HG03159 (cell line): Measurements from ENCODE around the gene RNGTT.

Source experiments
- ATAC-seq: cut with Tn5 transposase; IDR thresholded peaks from one replicate; pipeline ENCODE4 v1.9.1; 2021; ENCODE audit warnings: mild to moderate bottlenecking, moderate library complexity; ENCODE audit not compliant: unreplicated experiment

RNGTT gene

DNA sequence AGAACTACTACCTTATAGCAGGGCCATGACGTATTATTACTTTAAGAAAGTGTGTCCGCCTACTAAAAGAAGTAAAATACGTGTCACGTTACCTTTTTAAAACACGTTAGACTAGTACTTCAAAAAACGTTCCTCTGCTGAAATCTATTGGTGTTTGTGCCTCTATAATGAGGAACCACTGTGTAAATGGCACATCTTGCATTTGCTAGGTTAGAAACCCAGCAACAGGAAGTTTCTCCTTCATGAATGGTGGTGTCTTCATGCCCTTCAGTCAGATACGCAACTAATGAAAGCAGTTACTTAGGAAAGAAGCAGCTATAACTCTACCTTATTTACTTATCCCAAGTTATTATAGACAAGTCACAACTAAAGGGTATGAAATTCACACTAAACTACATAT, 343.5 kb downstream of the RNGTT start:
- no peak for ATAC-seq

DNA sequence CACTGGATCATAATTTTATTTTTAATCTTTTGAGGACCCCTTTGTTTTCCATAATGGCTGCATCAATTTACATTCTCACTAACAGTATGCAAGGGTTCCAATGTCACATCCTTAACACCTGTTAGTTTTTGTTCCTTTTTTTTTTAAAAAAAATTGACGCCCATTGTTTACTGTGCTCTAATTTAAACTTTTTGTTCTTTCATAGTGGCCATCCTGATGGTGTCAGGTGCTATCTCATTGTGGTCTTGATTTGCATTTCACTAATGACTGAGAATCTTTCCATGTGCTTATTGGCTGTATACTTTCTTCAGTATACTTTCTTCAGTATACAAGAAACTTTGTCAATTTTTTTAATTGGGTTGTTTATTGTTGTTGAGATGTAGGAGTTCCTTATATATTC, 347.0 kb downstream of the RNGTT start:
- no peak for ATAC-seq

DNA sequence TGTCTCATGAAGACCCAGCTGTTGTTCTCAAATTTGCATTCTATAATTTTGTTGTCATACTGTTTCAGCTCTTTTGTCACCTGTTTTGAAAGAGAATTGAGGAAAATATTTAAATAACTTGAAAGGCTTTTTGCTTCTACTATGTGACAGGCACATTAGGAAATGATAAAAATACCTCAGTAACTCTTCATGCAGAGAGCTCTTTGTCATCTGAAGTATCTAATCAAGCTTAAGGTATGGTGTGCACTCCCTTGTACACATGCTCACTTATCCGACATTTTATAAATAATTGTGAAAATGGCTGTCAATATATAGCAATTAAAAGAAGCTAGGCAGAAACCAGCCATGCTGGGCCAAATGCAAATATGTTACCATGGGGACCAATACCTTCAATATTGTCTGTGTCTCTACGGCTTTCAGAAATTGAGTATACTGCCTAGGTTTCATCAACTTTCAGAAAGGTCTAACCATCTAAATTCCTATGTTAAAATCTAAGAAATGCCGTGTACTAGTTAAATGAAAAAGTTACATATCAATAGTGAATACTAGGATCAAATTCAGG, 349.0 kb downstream of the RNGTT start:
- ATAC-seq: no peak

DNA sequence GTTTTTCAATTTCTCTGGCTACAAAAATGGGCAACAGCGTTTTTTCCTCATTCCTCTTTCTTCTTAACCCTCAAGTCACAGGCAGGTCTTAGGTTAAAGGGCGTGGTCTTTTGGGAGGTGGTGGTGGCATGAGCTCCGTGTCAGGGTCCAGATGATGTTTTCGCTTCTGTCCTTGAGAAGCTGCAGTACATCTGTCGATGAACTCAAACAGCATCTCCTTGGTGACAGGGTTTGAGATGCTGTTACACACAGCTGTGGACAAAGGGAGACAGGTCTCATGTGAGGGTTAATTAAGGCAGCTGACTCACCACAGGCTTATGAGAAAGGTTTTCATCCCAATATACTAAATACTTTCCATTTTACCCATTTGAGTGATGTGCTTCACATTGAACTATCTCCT, 350.8 kb downstream of the RNGTT start:
- ATAC-seq: no peak

- ATAC-seq: no peak
Observed at GRCh38 chr6:88611721-88612120, 351.7 kb downstream of the RNGTT start.

GRCh38 chr6:88609983-88610382, 353.4 kb downstream of the RNGTT start:
- no peak for ATAC-seq

DNA sequence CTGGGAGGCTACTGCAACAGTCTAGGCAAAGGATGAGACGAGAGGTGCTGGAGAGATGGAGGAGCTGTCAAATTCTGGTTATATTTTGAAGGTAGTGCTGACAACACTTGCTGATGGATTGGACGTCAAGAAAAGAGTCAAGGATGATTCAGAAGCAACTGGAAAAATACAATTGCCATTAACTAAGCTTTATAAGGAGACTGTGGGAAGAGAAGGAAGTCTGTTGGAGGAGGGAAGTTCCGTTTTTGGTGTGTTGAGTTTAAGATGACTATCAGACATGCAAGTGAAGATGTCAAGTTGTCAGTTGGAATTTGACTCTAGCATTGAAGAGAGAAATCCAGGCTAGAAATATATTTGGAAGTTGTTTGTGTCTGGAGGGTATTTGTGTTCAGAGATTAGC, 358.1 kb downstream of the RNGTT start:
- ATAC-seq: no peak

DNA sequence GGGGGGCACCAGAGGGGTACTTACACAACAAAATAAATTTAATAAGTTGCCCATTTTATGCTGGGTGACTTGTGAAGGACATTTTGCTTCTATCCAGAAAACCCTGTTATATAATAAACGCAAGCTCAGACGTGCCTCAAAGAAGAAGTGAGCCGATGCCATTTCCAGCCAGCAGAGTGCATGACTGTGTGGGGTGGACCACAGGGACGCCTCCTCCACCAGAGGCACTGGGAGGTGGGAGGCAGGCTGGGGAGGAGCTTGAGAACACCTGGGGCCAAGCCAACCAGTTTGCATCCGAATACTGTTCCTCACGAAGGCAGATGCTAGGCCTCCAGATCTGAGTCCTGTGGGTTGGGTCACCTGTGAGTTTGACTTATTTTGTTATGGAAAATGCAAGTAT, 363.8 kb downstream of the RNGTT start:
- no peak for ATAC-seq

- ATAC-seq: no peak
Observed at GRCh38 chr6:88596801-88597200, 366.6 kb downstream of the RNGTT start.

DNA sequence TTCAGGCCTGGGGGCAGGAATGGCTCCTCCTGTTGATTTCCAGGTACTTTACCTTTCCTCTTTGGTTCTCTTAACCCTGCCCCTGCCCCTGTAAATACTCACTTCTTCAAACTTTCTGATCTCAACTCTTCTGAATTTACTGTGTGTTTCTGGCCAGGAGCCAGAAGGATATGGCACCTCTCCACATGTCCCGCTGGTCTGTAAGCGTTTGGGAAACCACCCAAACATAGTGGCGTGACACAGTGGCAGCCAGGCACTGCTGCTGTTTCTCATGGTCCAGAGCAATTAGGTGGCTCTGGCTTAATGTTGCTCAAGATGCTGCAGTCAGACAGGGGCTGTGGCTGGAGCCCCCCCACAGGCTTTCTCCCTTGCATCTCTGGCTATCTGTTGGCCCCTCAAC, 374.5 kb downstream of the RNGTT start:
- ATAC-seq: no peak

DNA sequence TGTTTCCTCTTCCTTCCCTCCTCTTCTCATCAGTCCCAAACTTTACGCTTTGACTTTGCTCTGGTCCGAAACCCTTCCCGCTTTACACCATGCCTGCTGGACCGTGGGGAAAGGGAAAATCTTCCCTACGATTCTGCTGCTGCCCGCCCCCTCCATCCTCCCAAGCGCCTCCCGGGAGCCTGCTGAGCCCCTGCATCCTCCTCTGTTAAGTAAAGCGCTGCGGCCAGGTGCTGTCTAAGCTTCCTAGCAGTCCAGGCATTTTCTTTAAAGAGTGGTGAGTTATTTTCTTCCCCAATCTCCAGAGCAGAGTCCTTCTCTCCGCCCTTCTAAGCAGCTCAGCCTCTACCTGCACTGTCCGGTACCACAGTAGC, 376.3 kb downstream of the RNGTT start:
- no peak for ATAC-seq

DNA sequence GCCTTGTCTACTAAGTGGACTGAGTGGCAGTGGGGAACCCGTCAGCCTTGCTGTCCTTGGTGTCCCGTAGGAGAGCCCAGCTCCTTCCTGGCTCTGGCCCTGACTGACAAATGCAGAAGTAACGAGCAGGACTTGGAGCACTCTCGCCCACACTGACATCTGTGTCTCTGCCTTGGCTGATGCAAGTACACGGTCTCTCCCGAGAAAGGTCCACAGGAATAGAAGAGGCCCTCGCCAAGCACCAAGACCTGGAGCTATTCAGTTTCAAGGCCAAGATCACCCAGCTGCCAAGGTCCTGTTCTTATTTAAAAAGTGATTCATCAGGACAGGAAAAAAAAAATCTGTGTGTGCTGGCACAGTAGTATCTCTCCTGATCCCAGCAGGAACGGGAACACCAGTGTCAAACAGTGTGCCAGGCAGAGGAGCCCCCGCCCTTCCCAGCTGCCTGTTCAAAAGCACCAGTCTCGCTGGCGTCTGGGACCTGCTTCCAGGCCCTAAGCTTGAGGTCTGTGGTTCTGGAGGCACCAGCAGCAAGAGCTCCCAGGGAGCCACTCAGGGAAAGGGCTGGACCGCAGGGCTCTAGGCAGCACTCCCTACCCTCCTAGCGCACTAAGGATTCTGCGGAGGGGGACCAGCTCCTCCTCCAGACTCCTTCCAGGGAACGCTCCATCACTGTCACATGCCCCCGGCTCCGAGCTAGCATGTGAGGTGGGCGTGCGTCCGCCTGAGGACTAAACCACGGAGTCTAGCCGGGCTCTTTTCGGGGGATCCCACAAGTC, 376.9 kb downstream of the RNGTT start:
- ATAC-seq: no peak

- ATAC-seq: no peak
Observed at GRCh38 chr6:88585276-88585692, 378.1 kb downstream of the RNGTT start.

GRCh38 chr6:88584581-88585275, 378.7 kb downstream of the RNGTT start:
- no peak for ATAC-seq

GRCh38 chr6:88577461-88577860, 386.0 kb downstream of the RNGTT start:
- no peak for ATAC-seq

GRCh38 chr6:88575536-88575935, 387.9 kb downstream of the RNGTT start:
- ATAC-seq: no peak

- no peak for ATAC-seq
Observed at GRCh38 chr6:88574651-88575050, 388.8 kb downstream of the RNGTT start.

- no peak for ATAC-seq
Observed at GRCh38 chr6:88574031-88574430, 389.4 kb downstream of the RNGTT start.

DNA sequence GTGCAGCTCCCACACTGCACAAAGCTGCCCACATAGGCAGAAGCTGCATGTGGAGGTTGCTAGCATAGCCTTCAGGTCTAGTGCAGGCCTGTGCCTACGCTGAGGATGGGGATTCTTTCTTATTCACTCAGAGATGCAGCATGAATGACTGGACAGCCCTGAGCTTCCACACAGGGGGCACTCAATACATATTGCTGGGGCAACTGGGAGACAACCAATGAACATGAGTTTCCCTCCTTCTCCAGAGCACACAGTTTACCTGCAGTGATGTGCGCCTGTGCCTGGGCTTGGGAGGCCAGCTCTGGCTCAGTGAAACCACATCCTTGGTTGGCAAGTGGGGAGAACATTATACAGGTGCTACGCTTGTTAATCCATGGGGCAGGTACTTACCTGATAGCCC, 389.9 kb downstream of the RNGTT start:
- no peak for ATAC-seq

- no peak for ATAC-seq
Observed at GRCh38 chr6:88572449-88573139, 390.8 kb downstream of the RNGTT start.

GRCh38 chr6:88569959-88570358, 393.5 kb downstream of the RNGTT start:
- ATAC-seq: no peak

DNA sequence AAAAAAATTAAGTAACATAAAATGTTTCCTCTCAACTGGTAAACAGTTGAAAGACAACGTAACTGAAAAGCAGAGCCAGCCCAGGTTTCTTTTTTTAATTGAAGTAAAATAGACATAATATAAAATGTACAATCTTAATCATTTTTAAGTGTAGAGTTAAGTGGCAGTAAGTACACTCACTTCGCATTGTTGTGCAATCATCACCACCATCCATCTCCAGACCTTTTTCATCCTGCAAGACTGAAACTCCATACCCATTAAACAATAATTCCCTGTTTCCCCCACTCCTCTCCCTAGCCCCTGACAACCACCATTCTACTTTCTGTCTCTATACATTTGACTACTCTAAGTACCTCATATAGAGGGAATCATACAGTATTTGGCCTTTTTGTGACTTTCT, 395.7 kb downstream of the RNGTT start:
- ATAC-seq: no peak
